Measurements from ENCODE around the gene ZFAND6.

ZFAND6 gene

DNA sequence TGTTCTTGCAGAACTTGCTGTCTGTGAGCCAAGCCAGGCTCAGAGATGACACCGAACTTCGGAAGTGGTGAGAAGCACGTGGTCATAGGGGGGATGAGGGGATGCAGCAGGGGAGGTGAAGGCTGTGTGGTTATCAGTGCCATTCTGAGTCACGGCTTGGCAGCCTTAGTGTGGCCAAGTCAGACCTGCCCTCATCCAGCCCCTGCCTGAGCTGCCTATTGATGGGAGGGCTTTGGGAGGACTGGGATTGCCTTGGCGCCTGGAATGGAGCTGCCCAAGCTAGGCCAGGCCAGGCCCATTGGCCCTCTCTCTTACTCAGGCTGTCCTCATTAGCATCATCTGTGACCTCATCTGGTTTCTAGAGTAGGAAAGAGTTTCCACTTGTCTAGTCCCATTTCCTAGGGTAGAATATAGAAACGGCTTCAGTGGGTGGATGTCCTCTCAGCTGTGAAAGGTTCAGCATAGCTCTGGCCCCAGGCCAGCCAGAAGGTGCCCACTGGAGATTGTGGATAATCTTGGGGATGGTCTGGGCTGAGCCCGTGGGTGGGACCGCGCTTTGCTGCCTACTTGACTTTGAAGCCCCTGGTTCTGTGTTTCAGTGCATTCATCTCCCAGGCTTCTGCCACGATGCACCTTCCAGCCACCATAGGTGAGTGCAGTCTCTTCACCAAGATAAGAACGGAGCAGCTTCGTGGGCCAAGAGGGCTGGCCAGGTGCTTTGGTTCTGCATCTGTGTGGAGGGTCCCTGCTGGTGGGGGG is 100.5 kb downstream of the ZFAND6 start:
- DNase-seq (ENCODE audit: extremely low spot score) = no peak
- ChIA-PET CTCF (interaction anchor here (1.3 kb wide), 1 partner anchor 13 kb away, joined by 4 read pairs; no protein-coding TSS in a partner anchor), POLR2A (no interaction called here)
- TF ChIP-seq PKNOX1 (IDR thresholded peaks at IDR 0.05) (no peak), LEF1 (IDR thresholded peaks at IDR 0.05; ENCODE audit: borderline replicate concordance) (no peak), L3MBTL2 (conservative IDR thresholded peaks at IDR 0.05) (no peak), FOXA1 (IDR thresholded peaks at IDR 0.05) (no peak), CTBP1 (IDR thresholded peaks at IDR 0.05; ENCODE audit: borderline replicate concordance) (no peak), ELF4 (IDR thresholded peaks at IDR 0.05) (no peak), SP1 (IDR thresholded peaks at IDR 0.05) (no peak), FOXK2 (IDR thresholded peaks at IDR 0.05) (no peak), TARDBP (IDR thresholded peaks at IDR 0.05) (no peak), HDGF (IDR thresholded peaks at IDR 0.05; ENCODE audit: borderline replicate concordance) (no peak), ARNT (IDR thresholded peaks at IDR 0.05) (no peak), SUZ12 (IDR thresholded peaks at IDR 0.05) (no peak), BHLHE40 (IDR thresholded peaks at IDR 0.05; ENCODE audit: borderline replicate concordance) (no peak), FOXM1 (IDR thresholded peaks at IDR 0.05; ENCODE audit: borderline replicate concordance) (no peak), NFRKB (IDR thresholded peaks at IDR 0.05) (no peak), ZNF384 (IDR thresholded peaks at IDR 0.05) (no peak)

DNA sequence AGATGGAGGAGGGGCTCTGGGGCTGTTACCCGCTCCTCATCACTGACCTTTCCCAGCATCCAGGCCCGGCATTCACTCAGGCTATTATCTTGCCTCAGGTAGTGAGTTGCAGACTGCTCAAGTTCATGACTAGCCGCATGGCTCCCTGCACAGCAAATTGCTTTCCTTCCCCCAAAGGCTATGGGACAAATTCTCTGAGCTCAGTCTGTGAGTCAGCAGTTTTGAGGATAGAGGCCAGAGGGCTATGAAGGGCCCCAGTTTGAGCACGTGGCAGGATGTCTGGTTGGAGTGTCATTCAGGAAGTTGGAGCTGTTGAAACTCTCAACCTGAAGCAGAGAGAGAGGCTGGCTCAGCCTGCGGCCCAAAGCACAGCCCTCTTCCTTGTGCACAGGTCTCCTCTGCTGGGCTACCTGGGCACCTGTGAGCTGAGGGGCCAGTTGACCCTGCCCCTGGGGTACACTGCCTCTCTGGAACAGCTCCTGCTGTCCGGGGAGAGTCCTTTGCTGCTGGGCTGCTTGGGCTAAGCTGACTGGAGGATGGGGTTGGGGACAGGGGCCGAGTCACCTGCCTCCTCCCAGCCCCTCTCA is 101.2 kb downstream of the ZFAND6 start:
- CTCF ChIA-PET = interaction anchor here (1.3 kb wide), 1 partner anchor 12 kb away, joined by 4 read pairs; no protein-coding TSS in a partner anchor
- POLR2A ChIA-PET = no interaction called here
- DNase-seq (ENCODE audit: extremely low spot score) = no peak
- TF ChIP-seq SP1 (IDR thresholded peaks at IDR 0.05) (no peak), ZNF384 (IDR thresholded peaks at IDR 0.05) (no peak), LEF1 (IDR thresholded peaks at IDR 0.05; ENCODE audit: borderline replicate concordance) (no peak), FOXA1 (IDR thresholded peaks at IDR 0.05) (no peak), CTBP1 (IDR thresholded peaks at IDR 0.05; ENCODE audit: borderline replicate concordance) (no peak), ARNT (IDR thresholded peaks at IDR 0.05) (no peak), FOXK2 (IDR thresholded peaks at IDR 0.05) (no peak), FOXM1 (IDR thresholded peaks at IDR 0.05; ENCODE audit: borderline replicate concordance) (no peak), ELF4 (IDR thresholded peaks at IDR 0.05) (no peak), L3MBTL2 (conservative IDR thresholded peaks at IDR 0.05) (no peak), PKNOX1 (IDR thresholded peaks at IDR 0.05) (no peak), NFRKB (IDR thresholded peaks at IDR 0.05) (no peak), TARDBP (IDR thresholded peaks at IDR 0.05) (no peak)

DNA sequence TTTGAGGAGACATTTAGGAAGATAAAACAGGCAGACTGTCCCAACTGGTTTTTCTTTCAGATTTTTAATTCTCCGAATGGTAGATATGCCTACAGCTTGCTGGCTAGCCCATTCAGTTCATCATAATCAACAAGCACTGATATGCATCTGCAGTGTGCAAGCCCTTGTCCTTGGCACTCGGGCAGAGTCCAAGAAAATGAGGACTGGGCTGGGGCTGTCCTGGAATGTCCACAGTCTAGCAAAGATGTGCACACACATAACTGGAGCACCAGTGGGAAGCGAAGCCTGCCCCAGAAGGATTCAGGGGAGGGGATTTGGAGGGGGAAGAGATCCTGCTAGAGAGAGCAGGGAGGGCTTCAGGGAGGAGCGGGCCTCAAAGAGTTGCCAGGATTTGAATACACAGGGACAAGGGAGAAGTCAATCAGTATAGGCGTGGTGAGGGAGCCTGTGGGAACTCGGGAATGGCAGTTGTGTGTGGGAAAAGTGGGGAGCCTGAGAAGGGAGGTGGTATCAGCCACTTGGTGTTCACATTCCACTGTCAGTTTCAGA is 102.1 kb downstream of the ZFAND6 start:
- ChIA-PET CTCF (no interaction called here), POLR2A (no interaction called here)
- no peak for DNase-seq (ENCODE audit: extremely low spot score)
- TF ChIP-seq ELF4 (IDR thresholded peaks at IDR 0.05) (no peak), HDGF (IDR thresholded peaks at IDR 0.05; ENCODE audit: borderline replicate concordance) (no peak), FOXK2 (IDR thresholded peaks at IDR 0.05) (no peak), PKNOX1 (IDR thresholded peaks at IDR 0.05) (no peak), LEF1 (IDR thresholded peaks at IDR 0.05; ENCODE audit: borderline replicate concordance) (no peak), SUZ12 (IDR thresholded peaks at IDR 0.05) (no peak), FOXA1 (IDR thresholded peaks at IDR 0.05) (no peak), ZNF384 (IDR thresholded peaks at IDR 0.05) (no peak), BHLHE40 (IDR thresholded peaks at IDR 0.05; ENCODE audit: borderline replicate concordance) (no peak), CTBP1 (IDR thresholded peaks at IDR 0.05; ENCODE audit: borderline replicate concordance) (no peak), SP1 (IDR thresholded peaks at IDR 0.05) (no peak), FOXM1 (IDR thresholded peaks at IDR 0.05; ENCODE audit: borderline replicate concordance) (no peak), L3MBTL2 (conservative IDR thresholded peaks at IDR 0.05) (no peak), NFRKB (IDR thresholded peaks at IDR 0.05) (no peak), TARDBP (IDR thresholded peaks at IDR 0.05) (no peak), ARNT (IDR thresholded peaks at IDR 0.05) (no peak)

- ChIA-PET POLR2A (no interaction called here), CTCF (no interaction called here)
- TF ChIP-seq NFRKB (IDR thresholded peaks at IDR 0.05) (no peak), ZNF384 (IDR thresholded peaks at IDR 0.05) (no peak), CTBP1 (IDR thresholded peaks at IDR 0.05; ENCODE audit: borderline replicate concordance) (no peak), PKNOX1 (IDR thresholded peaks at IDR 0.05) (no peak)
- no peak for DNase-seq (ENCODE audit: extremely low spot score)
Measured at GRCh38 chr15:80162059-80162554, 102.6 kb downstream of the ZFAND6 start.

DNA sequence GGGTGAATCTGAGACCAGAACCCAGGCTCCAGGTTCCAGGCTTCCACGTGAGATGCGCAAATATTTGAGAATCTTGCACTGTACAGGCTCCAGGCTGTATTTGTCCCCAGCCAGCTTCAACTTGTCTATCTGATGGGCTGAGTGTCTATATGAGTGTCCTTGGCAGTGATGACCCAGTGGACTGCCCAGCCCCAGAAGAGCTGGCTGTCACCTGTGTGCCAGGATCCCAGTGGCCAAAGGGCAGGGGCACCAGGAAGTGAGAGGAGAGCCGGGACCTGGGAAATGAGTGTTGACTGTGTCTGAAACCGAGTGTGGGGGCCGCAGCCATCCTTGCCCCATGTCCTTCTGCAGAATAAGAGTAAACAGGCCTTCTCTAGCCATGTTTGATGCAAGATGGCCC is 103.7 kb downstream of the ZFAND6 start:
- ChIA-PET POLR2A (no interaction called here), CTCF (no interaction called here)
- no peak for DNase-seq (ENCODE audit: extremely low spot score)
- TF ChIP-seq TARDBP (IDR thresholded peaks at IDR 0.05) = no peak
- no peak for TF ChIP-seq L3MBTL2 (conservative IDR thresholded peaks at IDR 0.05)
- no peak for TF ChIP-seq ELF4 (IDR thresholded peaks at IDR 0.05)
- no peak for TF ChIP-seq ZNF384 (IDR thresholded peaks at IDR 0.05)
- no peak for TF ChIP-seq ARNT (IDR thresholded peaks at IDR 0.05)
- TF ChIP-seq CTBP1 (IDR thresholded peaks at IDR 0.05; ENCODE audit: borderline replicate concordance) = no peak
- TF ChIP-seq SUZ12 (IDR thresholded peaks at IDR 0.05) = no peak
- TF ChIP-seq PKNOX1 (IDR thresholded peaks at IDR 0.05) = no peak
- TF ChIP-seq NFRKB (IDR thresholded peaks at IDR 0.05) = no peak
- no peak for TF ChIP-seq FOXA1 (IDR thresholded peaks at IDR 0.05)
- no peak for TF ChIP-seq HDGF (IDR thresholded peaks at IDR 0.05; ENCODE audit: borderline replicate concordance)
- TF ChIP-seq BHLHE40 (IDR thresholded peaks at IDR 0.05; ENCODE audit: borderline replicate concordance) = no peak
- TF ChIP-seq FOXK2 (IDR thresholded peaks at IDR 0.05) = no peak
- TF ChIP-seq LEF1 (IDR thresholded peaks at IDR 0.05; ENCODE audit: borderline replicate concordance) = no peak
- no peak for TF ChIP-seq FOXM1 (IDR thresholded peaks at IDR 0.05; ENCODE audit: borderline replicate concordance)
- no peak for TF ChIP-seq SP1 (IDR thresholded peaks at IDR 0.05)

Measured in HEK293T (cell line).